Liver (tissue), 3 donors: ENCODE data around the gene KLK10.

Experiments used
- EGR1 ChIP-seq, 2 donors: IDR thresholded peaks; 2 replicates each; pipeline ENCODE4 v1.6.1; 2016 to 2018; ENCODE audit warnings: antibody characterized with exemption in 2 of 2, low read depth in 2 of 2
- TF ChIP-seq, protein P1 (sequence below): fragments of 150-350 bp; IDR thresholded peaks from 2 replicates; pipeline ENCODE4 v1.5.1; 2017; ENCODE audit warnings: improper control_type of control experiment, low read depth, low read length; ENCODE audit not compliant: missing input control
- TF ChIP-seq, protein P2 (sequence below): IDR thresholded peaks from 2 replicates; pipeline ENCODE4 v1.6.1; 2016; ENCODE audit warnings: antibody characterized with exemption
- donor health status: healthy.
- donor health status: healthy.

DNA sequence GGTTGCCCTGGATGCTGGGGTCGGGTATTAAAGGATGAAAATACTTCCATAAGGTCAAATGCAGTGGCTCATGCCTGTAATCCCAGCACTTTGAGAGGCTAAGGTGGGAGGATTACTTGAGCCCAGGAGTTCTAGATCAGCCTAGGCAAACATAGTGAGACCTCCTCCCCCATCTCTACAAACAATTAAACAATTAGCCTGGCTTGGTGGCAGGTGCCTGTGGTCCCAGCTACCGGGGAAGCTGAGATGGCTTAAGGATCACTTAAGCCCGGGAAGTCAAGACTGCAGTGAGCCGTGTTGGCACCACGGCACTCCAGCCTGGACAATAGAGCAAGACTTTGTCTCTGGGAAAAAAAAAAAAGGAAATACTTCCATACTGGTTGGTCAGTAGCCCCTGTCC, 5.4 kb upstream of the KLK10 start:
- TF ChIP-seq, protein P1, sequence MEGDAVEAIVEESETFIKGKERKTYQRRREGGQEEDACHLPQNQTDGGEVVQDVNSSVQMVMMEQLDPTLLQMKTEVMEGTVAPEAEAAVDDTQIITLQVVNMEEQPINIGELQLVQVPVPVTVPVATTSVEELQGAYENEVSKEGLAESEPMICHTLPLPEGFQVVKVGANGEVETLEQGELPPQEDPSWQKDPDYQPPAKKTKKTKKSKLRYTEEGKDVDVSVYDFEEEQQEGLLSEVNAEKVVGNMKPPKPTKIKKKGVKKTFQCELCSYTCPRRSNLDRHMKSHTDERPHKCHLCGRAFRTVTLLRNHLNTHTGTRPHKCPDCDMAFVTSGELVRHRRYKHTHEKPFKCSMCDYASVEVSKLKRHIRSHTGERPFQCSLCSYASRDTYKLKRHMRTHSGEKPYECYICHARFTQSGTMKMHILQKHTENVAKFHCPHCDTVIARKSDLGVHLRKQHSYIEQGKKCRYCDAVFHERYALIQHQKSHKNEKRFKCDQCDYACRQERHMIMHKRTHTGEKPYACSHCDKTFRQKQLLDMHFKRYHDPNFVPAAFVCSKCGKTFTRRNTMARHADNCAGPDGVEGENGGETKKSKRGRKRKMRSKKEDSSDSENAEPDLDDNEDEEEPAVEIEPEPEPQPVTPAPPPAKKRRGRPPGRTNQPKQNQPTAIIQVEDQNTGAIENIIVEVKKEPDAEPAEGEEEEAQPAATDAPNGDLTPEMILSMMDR, result no peak
- TF ChIP-seq, protein P2, sequence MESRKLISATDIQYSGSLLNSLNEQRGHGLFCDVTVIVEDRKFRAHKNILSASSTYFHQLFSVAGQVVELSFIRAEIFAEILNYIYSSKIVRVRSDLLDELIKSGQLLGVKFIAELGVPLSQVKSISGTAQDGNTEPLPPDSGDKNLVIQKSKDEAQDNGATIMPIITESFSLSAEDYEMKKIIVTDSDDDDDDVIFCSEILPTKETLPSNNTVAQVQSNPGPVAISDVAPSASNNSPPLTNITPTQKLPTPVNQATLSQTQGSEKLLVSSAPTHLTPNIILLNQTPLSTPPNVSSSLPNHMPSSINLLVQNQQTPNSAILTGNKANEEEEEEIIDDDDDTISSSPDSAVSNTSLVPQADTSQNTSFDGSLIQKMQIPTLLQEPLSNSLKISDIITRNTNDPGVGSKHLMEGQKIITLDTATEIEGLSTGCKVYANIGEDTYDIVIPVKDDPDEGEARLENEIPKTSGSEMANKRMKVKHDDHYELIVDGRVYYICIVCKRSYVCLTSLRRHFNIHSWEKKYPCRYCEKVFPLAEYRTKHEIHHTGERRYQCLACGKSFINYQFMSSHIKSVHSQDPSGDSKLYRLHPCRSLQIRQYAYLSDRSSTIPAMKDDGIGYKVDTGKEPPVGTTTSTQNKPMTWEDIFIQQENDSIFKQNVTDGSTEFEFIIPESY, result no peak
- no peak for TF ChIP-seq EGR1 (IDR thresholded peaks at IDR 0.05; ENCODE audit: low read depth in 2 of 2)
